ENCODE measurements around the gene CDC20.
A peak's percentile ranks its signal among the peaks of the same experiment; 100 is the strongest.

Gene CDC20

GRCh38 chr1:43329995-43330751 lies 28.6 kb upstream of the CDC20 start:
- DNase-seq: no peak

GRCh38 chr1:43331688-43332087 lies 27.1 kb upstream of the CDC20 start:
- DNase-seq: no peak

- no peak for DNase-seq
Observed at GRCh38 chr1:43334453-43335205, 24.2 kb upstream of the CDC20 start.

- no peak for DNase-seq
Observed at GRCh38 chr1:43337588-43337987, 21.2 kb upstream of the CDC20 start, which contains the start of gene MPL. Gene MPL, plus strand, starts transcription at chr1:43337818. Its CDS starts 31 bp downstream, at chr1:43337849.

- no peak for DNase-seq
Observed at GRCh38 chr1:43338001-43338400, 20.8 kb upstream of the CDC20 start.

- DNase-seq: no peak
Observed at GRCh38 chr1:43339584-43340232, 19.1 kb upstream of the CDC20 start.

GRCh38 chr1:43340559-43340958 lies 18.2 kb upstream of the CDC20 start:
- DNase-seq: no peak

GRCh38 chr1:43344267-43344850 lies 14.4 kb upstream of the CDC20 start:
- DNase-seq: no peak

- DNase-seq: no peak
Observed at GRCh38 chr1:43345120-43345519, 13.7 kb upstream of the CDC20 start.

- no peak for DNase-seq
Observed at GRCh38 chr1:43346636-43347035, 12.1 kb upstream of the CDC20 start.

- DNase-seq: peak; percentile 76
Observed at GRCh38 chr1:43348343-43348808, 10.4 kb upstream of the CDC20 start.

GRCh38 chr1:43348809-43349593 lies 9.8 kb upstream of the CDC20 start:
- DNase-seq: peak; percentile 94

GRCh38 chr1:43349594-43350306 lies 9.0 kb upstream of the CDC20 start:
- no peak for DNase-seq

GRCh38 chr1:43350976-43351375 lies 7.8 kb upstream of the CDC20 start:
- no peak for DNase-seq

GRCh38 chr1:43351421-43352350 lies 7.1 kb upstream of the CDC20 start:
- DNase-seq: no peak

- DNase-seq: no peak
Observed at GRCh38 chr1:43352351-43352705, 6.5 kb upstream of the CDC20 start.

- no peak for DNase-seq
Observed at GRCh38 chr1:43352881-43353280, 5.9 kb upstream of the CDC20 start.

- DNase-seq: no peak
Observed at GRCh38 chr1:43354471-43354870, 4.3 kb upstream of the CDC20 start.

- DNase-seq: no peak
Observed at GRCh38 chr1:43354936-43355335, 3.8 kb upstream of the CDC20 start.

GRCh38 chr1:43357251-43357650 lies 1.5 kb upstream of the CDC20 start:
- no peak for DNase-seq
